ENCODE measurements around the gene CD164. TPM values are rescaled to one million over a fixed set of nuclear protein-coding genes. Genes with fewer than 3 reads are reported as not detected.

Gene CD164
- 148 and 222 TPM in 2 replicates for total RNA-seq (2016; rRNA removed; fragmentation: Illumina TruSeq; extraction: Trizol)
- 22.2 and 25.0 TPM in 2 replicates for total RNA-seq (2016; cell fraction: cytosol; rRNA removed; fragmentation: Illumina TruSeq; extraction: Trizol; ENCODE audit: low read depth)
- 152 and 227 TPM in 2 replicates for total RNA-seq (2016; cell fraction: insoluble cytoplasmic fraction; rRNA removed; fragmentation: Illumina TruSeq; extraction: Trizol)
- total RNA-seq (2016; cell fraction: membrane; rRNA removed; fragmentation: Illumina TruSeq; extraction: Trizol), result 57.9 and 68.8 TPM in 2 replicates
- total RNA-seq (2016; cell fraction: nucleus; rRNA removed; fragmentation: Illumina TruSeq; extraction: Trizol), result 217 and 244 TPM in 2 replicates
- polyA plus RNA-seq (2011; rRNA removed), result 257 and 293 TPM in 2 replicates
- 113 and 156 TPM in 2 replicates for polyA plus RNA-seq (2011; cell fraction: cytosol; rRNA removed)
- 72.2 and 82.4 TPM in 2 replicates for polyA plus RNA-seq (2011; cell fraction: nucleus; rRNA removed)
- 167 and 201 TPM in 2 replicates for polyA plus RNA-seq (2012)
- polyA plus RNA-seq (2016; cell fraction: cytosol; fragmentation: Illumina TruSeq; extraction: Trizol; ENCODE audit: low read depth), result 20.0 and 22.1 TPM in 2 replicates
- polyA plus RNA-seq (2016; cell fraction: insoluble cytoplasmic fraction; fragmentation: Illumina TruSeq; extraction: Trizol; ENCODE audit: low read depth), result 148 and 155 TPM in 2 replicates
- polyA plus RNA-seq (2016; cell fraction: membrane; fragmentation: Illumina TruSeq; extraction: Trizol; ENCODE audit: low read depth), result 45.6 and 50.4 TPM in 2 replicates
- polyA plus RNA-seq (2016; cell fraction: nucleus; fragmentation: Illumina TruSeq; extraction: Trizol; ENCODE audit: insufficient read depth, low read depth), result 320 and 334 TPM in 2 replicates
- 273 and 666 TPM in 2 replicates for polyA minus RNA-seq (2011; rRNA and poly(A)+ RNA removed; ENCODE audit: low replicate concordance)
- polyA minus RNA-seq (2011; cell fraction: cytosol; rRNA and poly(A)+ RNA removed), result 269 and 278 TPM in 2 replicates
- 158 and 165 TPM in 2 replicates for polyA minus RNA-seq (2011; cell fraction: nucleus; rRNA and poly(A)+ RNA removed)
- percentile 99 among the genes with signal in this experiment for Bru-seq, nascent RNA
- percentile 99 among the genes with signal in this experiment for BruChase-seq, experiment 1, labeled RNA remaining after a 6-hour chase
- BruChase-seq, experiment 2, labeled RNA remaining after a 2-hour chase, result percentile 99 among the genes with signal in this experiment
- long read RNA-seq, experiment 1, transcript CD164-202 (6 exons, 3,365 nt), result major isoform, 145 of 229 reads
- long read RNA-seq, experiment 1, transcript CD164-203 (5 exons, 2,936 nt), result minor isoform, 64 of 229 reads
- long read RNA-seq, experiment 1, partial matches to known transcripts, result 0 of 229 reads
- long read RNA-seq, experiment 1, other reads (novel, unspliced or antisense), result 20 of 229 reads
- long read RNA-seq, experiment 2, transcript CD164-203 (5 exons, 2,936 nt), result minor isoform, 12 of 349 reads
- long read RNA-seq, experiment 2, transcript CD164-202 (6 exons, 3,365 nt), result major isoform, 42 of 349 reads
- long read RNA-seq, experiment 2, partial matches to known transcripts, result 1 of 349 reads
- long read RNA-seq, experiment 2, other reads (novel, unspliced or antisense), result 294 of 349 reads

GRCh38 chr6:109381747-109382575 lies at the start of gene CD164:
Gene CD164 (minus strand): TSS chr6:109382467. CDS start chr6:109382378, 89 bp downstream.
- peak; percentile 68 for ATAC-seq
- in situ Hi-C loops (cut with HindIII; ENCODE audit: extremely low pct_ligation_motif_present, low pct_unique_long_range_greater_than_20kb), result loop anchor here (5.0 kb wide), 2 partner anchors 60 to 195 kb away; partner anchors contain the start of genes PPIL6 and SMPD2
- ChIA-PET CTCF (ENCODE audit: low intra/inter-chr PET ratio, low total read pairs) (no interaction called here), POLR2A (interaction anchor here (1.0 to 3.9 kb wide), 14 partner anchors 8 to 199 kb away, joined by 3 to 29 read pairs (median 4); partner anchors contain the start of genes PPIL6 and SMPD2)
- DNase-seq (ENCODE audit: low spot score), result peak; percentile 87
- H3K9ac ChIP-seq (ENCODE audit: insufficient read depth, low read depth, low read length), result peak within 1 kb of the TSS; percentile 99
- WGBS (ENCODE audit: low lambda C conversion rate), result under 1% methylated on average over 38 of the region's 93 CpGs
- no peaks in the 10 kb centered on the region for H3K9me3 ChIP-seq (ENCODE audit: low read length)
- peak within 1 kb of the TSS; percentile 95 to 99 (median 99) for H3K4me3 ChIP-seq (replicated peaks in 1 of 3; ENCODE audit: insufficient read depth in 1 of 3, low read depth in 2 of 3, low read length in 3 of 3)
- no peak for FAIRE-seq
- no TSS peak for BruUV-seq (replicated peaks)
- intact Hi-C loops (cut with micrococcal nuclease; ENCODE audit: unreplicated experiment), result loop anchor here (1.0 to 5.0 kb wide), 4 partner anchors 59 to 285 kb away; partner anchors contain the start of genes CEP57L1, PPIL6 and SMPD2
- peaks cover 7 to 21% of the 10 kb centered on the region in 2 experiments; a peak in 4 of 5 replicates for H3K36me3 ChIP-seq (replicated peaks in 1 of 2; ENCODE audit: control insufficient read depth in 1 of 2, insufficient read depth in 2 of 2, low read length in 2 of 2)
- no peaks in the 10 kb centered on the region; a peak in 1 of 5 replicates for H3K27me3 ChIP-seq (ENCODE audit: control insufficient read depth in 1 of 2, insufficient read depth in 2 of 2, low read length in 2 of 2)
- peak within 1 kb of the TSS; percentile 98 for H2AFZ ChIP-seq (ENCODE audit: low read length)
- peak within 1 kb of the TSS; percentile 96 for H3K4me2 ChIP-seq (ENCODE audit: low read depth, low read length)
- H3K79me2 ChIP-seq (ENCODE audit: insufficient read depth, low read length), result peaks cover 52% of the 10 kb centered on the region
- H4K20me1 ChIP-seq (ENCODE audit: insufficient read depth, low read length), result peaks cover 45% of the 10 kb centered on the region
- peaks cover 38% of the 10 kb centered on the region for H3K4me1 ChIP-seq (ENCODE audit: insufficient read depth, low read length)
- H3K27ac ChIP-seq (ENCODE audit: extremely low read length, insufficient read depth, low read length), result peak within 1 kb of the TSS; percentile 98
- peak; percentile 30; the same call in 1 of the 2 replicates for TF ChIP-seq ZNF431 (CRISPR knock-in tag; IDR thresholded peaks at IDR 0.05; ENCODE audit: borderline replicate concordance, low read depth)
- no peak for TF ChIP-seq ZNF382 (CRISPR knock-in tag; IDR thresholded peaks at IDR 0.05; ENCODE audit: borderline replicate concordance)
- TF ChIP-seq ZNF747 (CRISPR knock-in tag; IDR thresholded peaks at IDR 0.05; ENCODE audit: borderline replicate concordance), result no peak
- TF ChIP-seq IRX3 (CRISPR knock-in tag; IDR thresholded peaks at IDR 0.05; ENCODE audit: borderline replicate concordance, low read depth), result peak; percentile 78
- TF ChIP-seq ARNT2 (CRISPR knock-in tag; IDR thresholded peaks at IDR 0.05; ENCODE audit: low read depth), result peak; percentile 83
- TF ChIP-seq MLX (CRISPR knock-in tag; IDR thresholded peaks at IDR 0.05), result peak; percentile 89
- no peak for TF ChIP-seq ZNF354B (CRISPR knock-in tag; IDR thresholded peaks at IDR 0.05)
- no peak for TF ChIP-seq ZFAT (CRISPR knock-in tag; conservative IDR thresholded peaks at IDR 0.05)
- peak; percentile 90 for TF ChIP-seq HNRNPLL (IDR thresholded peaks at IDR 0.05; ENCODE audit: low read depth, low read length, poor library complexity, severe bottlenecking)
- peak; percentile 70; the same call in 1 of the 2 replicates for TF ChIP-seq ZNF792 (CRISPR knock-in tag; IDR thresholded peaks at IDR 0.05)
- no peak for TF ChIP-seq PAXIP1 (CRISPR knock-in tag; conservative IDR thresholded peaks at IDR 0.05)
- TF ChIP-seq ZC3H4 (CRISPR knock-in tag; IDR thresholded peaks at IDR 0.05; ENCODE audit: borderline replicate concordance), result no peak

Data from HepG2 (cell line).